Adrenal gland (tissue), 5 donors: Measurements from ENCODE around the gene KIF16B.

Experiments used
- CTCF ChIP-seq, 6 experiments: fragments of 450-650 bp in 4 of 6; fragments of 200-600 bp in 2 of 6; sonication (generic) in 1 of 6; IDR thresholded peaks; 1 replicate in 5 of 6; 2 replicates in 1 of 6; pipeline versions ENCODE4 v1.5.1 to v1.8.0; 2016 to 2021; ENCODE audit warnings: antibody characterized with exemption in 6 of 6, mild to moderate bottlenecking in 2 of 6, moderate library complexity in 1 of 6
- POLR2A ChIP-seq, 2 donors: fragments of 450-650 bp; IDR thresholded peaks; one replicate each; pipeline ENCODE4 v1.6.1; 2017; ENCODE audit warnings: antibody characterized with exemption in 2 of 2, mild to moderate bottlenecking in 2 of 2, moderate library complexity in 1 of 2
- donor health status: DM: no; HTN: no; CAD: no.

DNA sequence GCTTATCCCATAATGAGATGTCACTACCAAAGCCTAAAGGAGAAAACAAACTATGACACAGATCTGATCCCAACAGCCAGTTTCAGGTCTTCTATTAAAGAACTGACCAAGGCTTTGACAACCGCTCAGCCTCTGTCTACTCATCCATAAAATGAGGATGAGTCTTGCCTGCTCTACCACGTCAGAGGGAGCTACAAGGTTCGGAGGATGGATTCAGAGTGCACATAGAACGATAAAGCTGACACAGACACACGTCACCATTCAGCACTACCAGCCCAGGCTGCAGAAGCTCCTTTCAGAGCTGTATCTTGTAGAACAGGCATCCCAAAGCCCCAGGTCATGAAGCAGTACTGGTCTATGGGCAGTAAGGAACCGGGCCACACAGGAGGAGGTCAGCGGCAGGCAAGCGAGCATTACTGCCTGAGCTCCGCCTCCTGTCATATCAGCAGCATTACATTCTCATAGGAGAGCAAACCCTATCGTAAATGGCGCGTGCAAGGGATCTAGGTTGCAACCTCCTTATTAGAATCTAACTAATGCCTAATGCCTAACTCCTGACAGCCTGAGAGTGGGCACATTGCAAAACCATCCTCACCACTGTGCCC is 25.1 kb downstream of the KIF16B start:
- no peak for TF ChIP-seq CTCF (IDR thresholded peaks at IDR 0.05)
- no peak for TF ChIP-seq POLR2A (IDR thresholded peaks at IDR 0.05)
